HEK293T (cell line): Measurements from ENCODE around the gene KCNF1.
"Not testable (repeated sequence)": the region's sequence is repeated elsewhere in the genome, so short reads cannot be mapped to it uniquely, and the experiment has no call there.

Source experiments
- CTCF ChIA-PET: fragments of 350-600 bp; formaldehyde crosslinking; extraction: SDS; loops from one replicate; lab custom pipeline; 2021; ENCODE audit warnings: antibody characterized with exemption, inconsistent platforms; lab: Yijun Ruan, JAX
- POLR2A ChIA-PET: fragments of 350-600 bp; formaldehyde crosslinking; extraction: SDS; loops from one replicate; lab custom pipeline; 2020; ENCODE audit warnings: antibody characterized with exemption, inconsistent platforms; lab: Yijun Ruan, JAX
- DNase-seq: peaks from one replicate; pipeline ENCODE4 v3.0.0; 2012; ENCODE audit warnings: mixed read lengths; ENCODE audit errors: extremely low spot score
- ARNT ChIP-seq: fragments of 450-650 bp; IDR thresholded peaks from 2 replicates; pipeline ENCODE4 v1.6.1; 2017; ENCODE audit warnings: mild to moderate bottlenecking
- BHLHE40 ChIP-seq: fragments of 450-650 bp; IDR thresholded peaks from 2 replicates; pipeline ENCODE4 v1.6.1; 2016; ENCODE audit warnings: mild to moderate bottlenecking, moderate library complexity, borderline replicate concordance
- CTBP1 ChIP-seq: fragments of 450-650 bp; IDR thresholded peaks from 2 replicates; pipeline ENCODE4 v1.6.1; 2016; ENCODE audit warnings: borderline replicate concordance
- ELF4 ChIP-seq: fragments of 450-650 bp; IDR thresholded peaks from 2 replicates; pipeline ENCODE4 v1.6.1; 2017; ENCODE audit warnings: antibody characterized with exemption
- FOXA1 ChIP-seq: fragments of 450-650 bp; IDR thresholded peaks from 2 replicates; pipeline ENCODE4 v1.6.1; 2016; ENCODE audit warnings: mild to moderate bottlenecking
- FOXK2 ChIP-seq: fragments of 450-650 bp; IDR thresholded peaks from 2 replicates; pipeline ENCODE4 v1.6.1; 2016; ENCODE audit warnings: mild to moderate bottlenecking
- FOXM1 ChIP-seq: fragments of 450-650 bp; IDR thresholded peaks from 2 replicates; pipeline ENCODE4 v1.6.1; 2017; ENCODE audit warnings: mild to moderate bottlenecking, borderline replicate concordance
- HDGF ChIP-seq: fragments of 450-650 bp; IDR thresholded peaks from 2 replicates; pipeline ENCODE4 v1.6.1; 2017; ENCODE audit warnings: antibody characterized with exemption, borderline replicate concordance
- L3MBTL2 ChIP-seq: fragments of 450-650 bp; conservative IDR thresholded peaks from 2 replicates; pipeline ENCODE4 v1.6.1; 2016; ENCODE audit warnings: mild to moderate bottlenecking
- LEF1 ChIP-seq: fragments of 450-650 bp; IDR thresholded peaks from 2 replicates; pipeline ENCODE4 v1.6.1; 2017; ENCODE audit warnings: mild to moderate bottlenecking, borderline replicate concordance
- NFRKB ChIP-seq: fragments of 450-650 bp; IDR thresholded peaks from 2 replicates; pipeline ENCODE4 v1.6.1; 2016; ENCODE audit warnings: mild to moderate bottlenecking, moderate library complexity
- SP1 ChIP-seq: fragments of 450-650 bp; IDR thresholded peaks from 2 replicates; pipeline ENCODE4 v1.6.1; 2017
- SUZ12 ChIP-seq: fragments of 450-650 bp; IDR thresholded peaks from 2 replicates; pipeline ENCODE4 v1.6.1; 2016; ENCODE audit warnings: mild to moderate bottlenecking
- TARDBP ChIP-seq: fragments of 450-650 bp; IDR thresholded peaks from 2 replicates; pipeline ENCODE4 v1.6.1; 2016
- ZNF384 ChIP-seq: fragments of 450-650 bp; IDR thresholded peaks from 2 replicates; pipeline ENCODE4 v1.6.1; 2016
- TF ChIP-seq, protein P1 (sequence below): fragments of 450-650 bp; IDR thresholded peaks from 2 replicates; pipeline ENCODE4 v1.6.1; 2016

The KCNF1 gene

DNA sequence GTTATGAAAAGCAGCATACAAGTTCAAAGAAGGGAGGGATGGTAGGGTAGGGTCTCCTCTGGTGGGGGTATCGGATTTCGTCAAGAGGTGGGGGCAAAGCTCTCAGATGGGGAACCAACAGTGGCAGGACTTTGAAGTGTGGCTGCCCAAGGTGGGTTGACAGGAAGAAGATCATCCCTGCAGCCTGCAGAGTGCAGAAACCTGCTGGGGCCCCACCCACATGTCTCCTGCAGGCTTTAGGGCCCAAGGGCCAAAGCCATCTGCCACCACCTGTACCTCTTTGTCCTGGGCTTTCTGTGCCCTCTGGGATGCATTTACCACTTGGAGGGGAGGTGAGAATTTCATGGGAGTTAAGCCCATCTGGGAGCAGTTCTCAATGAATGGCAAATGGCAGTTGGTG is 42.7 kb downstream of the KCNF1 start:
- ChIA-PET CTCF (no interaction called here), POLR2A (no interaction called here)
- no peak for TF ChIP-seq FOXM1
- TF ChIP-seq SUZ12, result no peak
- TF ChIP-seq NFRKB, result no peak
- no peak for DNase-seq

DNA sequence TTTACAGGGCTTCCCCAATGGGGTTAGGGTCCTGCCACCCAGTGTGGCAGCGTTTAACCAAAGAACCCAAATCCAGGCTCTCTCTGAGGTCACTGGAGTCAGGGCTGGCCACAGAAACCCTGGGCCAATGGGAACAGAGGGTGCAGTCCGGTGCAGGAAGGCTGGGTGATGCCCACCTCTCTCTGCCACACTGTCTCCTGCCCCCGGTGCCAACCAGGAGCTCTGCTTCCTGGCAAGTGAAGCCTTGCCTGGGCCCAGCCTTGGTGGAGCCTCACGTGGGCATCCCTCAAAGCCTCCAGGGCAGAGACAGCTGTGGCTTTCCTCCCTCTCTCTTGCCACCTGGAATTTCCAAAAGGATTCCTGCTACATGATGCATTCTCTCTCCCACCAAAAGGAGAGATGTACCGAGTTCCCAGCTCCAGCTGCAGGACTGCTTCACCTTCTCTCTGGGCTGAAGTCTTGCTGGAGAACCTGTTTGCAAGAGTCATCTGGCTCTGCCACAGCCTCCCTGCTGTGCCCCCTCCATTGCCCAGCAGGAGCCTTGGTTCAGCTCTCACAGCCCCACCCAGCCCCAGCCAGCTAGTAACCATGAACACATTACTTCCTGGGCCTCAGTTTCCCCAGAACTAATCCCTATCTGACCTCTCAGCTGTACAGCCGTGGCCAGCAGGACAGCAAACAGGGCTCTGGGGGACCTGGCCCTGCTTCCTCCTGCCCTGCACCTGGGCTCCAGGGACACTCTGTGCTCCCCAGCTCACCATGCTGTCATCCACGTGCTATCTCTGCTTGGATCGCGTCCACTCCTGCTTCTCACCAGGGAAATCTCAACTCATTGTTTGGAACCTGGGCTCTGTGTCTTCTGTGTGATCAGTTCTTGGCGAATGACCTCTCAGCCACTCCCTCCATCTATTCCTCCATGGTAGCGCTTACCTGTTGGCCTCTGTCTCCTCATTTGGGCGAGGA is 43.4 kb downstream of the KCNF1 start:
- POLR2A ChIA-PET, result no interaction called here
- CTCF ChIA-PET, result no interaction called here
- DNase-seq, result no peak
- no peak for TF ChIP-seq ZNF384
- TF ChIP-seq L3MBTL2, result no peak
- no peak for TF ChIP-seq BHLHE40
- TF ChIP-seq ELF4, result no peak

DNA sequence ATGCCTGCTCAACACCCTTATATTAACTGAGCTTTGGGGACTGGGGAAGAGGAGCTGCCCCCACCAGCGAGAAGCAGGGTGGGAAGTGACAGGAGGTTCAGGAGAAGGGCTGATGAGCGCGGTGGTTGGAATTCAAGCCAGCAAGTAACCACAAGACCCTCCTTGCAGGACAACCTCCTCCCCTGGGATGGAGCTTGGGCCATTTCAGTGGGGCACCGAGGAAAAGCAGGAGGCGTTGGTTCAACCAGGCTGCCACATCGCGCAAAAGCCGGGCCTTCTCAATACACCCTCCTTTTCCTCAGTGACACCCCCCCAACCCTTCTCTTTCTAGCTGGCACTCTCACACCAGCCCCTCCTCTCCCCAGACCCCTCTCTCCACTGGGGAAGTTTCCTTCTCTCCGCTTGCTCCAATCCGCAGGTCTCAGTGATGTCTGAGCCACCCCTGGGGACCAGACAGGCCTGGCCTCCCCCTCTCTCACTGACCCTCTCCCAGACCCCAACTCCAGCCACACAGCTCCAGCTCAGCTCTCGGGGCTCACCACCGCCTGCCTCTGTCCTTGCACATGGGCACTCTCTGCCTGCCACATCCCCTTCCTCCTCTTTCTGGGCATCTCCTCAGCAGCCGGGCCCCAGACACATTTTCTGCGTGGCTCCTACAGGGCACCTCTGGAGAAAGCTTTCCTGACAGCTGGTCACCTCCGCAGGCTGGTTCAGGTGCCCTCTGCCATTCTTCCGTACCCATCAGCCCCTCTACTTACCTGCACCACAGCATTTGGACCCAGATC is 44.5 kb downstream of the KCNF1 start:
- no peak for DNase-seq
- CTCF ChIA-PET, result no interaction called here
- TF ChIP-seq, protein P1, sequence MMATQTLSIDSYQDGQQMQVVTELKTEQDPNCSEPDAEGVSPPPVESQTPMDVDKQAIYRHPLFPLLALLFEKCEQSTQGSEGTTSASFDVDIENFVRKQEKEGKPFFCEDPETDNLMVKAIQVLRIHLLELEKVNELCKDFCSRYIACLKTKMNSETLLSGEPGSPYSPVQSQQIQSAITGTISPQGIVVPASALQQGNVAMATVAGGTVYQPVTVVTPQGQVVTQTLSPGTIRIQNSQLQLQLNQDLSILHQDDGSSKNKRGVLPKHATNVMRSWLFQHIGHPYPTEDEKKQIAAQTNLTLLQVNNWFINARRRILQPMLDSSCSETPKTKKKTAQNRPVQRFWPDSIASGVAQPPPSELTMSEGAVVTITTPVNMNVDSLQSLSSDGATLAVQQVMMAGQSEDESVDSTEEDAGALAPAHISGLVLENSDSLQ, result no peak
- TF ChIP-seq FOXM1 (no peak), SUZ12 (no peak)
- POLR2A ChIA-PET, result no interaction called here

DNA sequence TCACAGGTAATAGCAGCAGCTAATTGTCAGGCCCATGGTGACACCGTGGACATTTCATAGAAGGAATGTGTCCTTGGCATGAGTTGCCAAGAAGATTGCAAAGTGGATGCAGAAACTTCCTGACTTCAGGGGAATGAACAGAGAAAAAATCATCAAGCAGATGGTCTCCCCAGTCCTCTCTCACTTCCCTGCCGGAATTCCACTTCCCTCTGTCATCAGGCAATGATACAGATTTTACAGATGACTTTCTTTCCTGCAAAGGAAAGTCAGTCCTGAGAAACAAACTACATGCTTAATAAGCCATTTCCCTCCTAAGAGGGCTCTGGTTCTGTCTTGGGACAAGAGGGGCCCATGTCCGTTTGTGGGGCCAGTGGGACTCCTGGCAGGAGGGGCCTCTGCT is 45.7 kb downstream of the KCNF1 start:
- TF ChIP-seq TARDBP, result no peak
- TF ChIP-seq FOXA1, result no peak
- TF ChIP-seq ARNT, result no peak
- ChIA-PET CTCF (no interaction called here), POLR2A (no interaction called here)

DNA sequence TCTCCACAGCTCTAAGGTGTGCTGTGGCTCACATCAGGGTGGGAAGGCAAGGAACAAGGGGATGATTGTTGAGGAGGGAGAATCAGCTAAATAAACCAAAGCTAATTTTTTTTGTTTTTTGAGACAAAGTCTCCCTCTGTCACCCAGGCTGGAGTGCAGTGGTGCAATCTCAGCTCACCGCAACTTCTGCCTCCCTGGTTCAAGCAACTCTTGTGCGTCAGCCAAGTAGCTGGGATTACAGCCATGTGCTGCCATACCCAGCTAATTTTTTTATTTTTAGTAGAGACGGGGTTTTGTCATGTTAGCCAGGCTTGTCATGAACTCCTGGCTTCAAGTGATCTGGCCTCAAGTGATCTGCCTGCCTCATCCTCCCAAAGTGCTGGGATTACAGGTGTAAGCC is 46.7 kb downstream of the KCNF1 start:
- DNase-seq, CTCF ChIA-PET, POLR2A ChIA-PET: not testable (repeated sequence)

More for the DNA sequence above, 45.7 kb downstream of the KCNF1 start:
- DNase-seq, result no peak

DNA sequence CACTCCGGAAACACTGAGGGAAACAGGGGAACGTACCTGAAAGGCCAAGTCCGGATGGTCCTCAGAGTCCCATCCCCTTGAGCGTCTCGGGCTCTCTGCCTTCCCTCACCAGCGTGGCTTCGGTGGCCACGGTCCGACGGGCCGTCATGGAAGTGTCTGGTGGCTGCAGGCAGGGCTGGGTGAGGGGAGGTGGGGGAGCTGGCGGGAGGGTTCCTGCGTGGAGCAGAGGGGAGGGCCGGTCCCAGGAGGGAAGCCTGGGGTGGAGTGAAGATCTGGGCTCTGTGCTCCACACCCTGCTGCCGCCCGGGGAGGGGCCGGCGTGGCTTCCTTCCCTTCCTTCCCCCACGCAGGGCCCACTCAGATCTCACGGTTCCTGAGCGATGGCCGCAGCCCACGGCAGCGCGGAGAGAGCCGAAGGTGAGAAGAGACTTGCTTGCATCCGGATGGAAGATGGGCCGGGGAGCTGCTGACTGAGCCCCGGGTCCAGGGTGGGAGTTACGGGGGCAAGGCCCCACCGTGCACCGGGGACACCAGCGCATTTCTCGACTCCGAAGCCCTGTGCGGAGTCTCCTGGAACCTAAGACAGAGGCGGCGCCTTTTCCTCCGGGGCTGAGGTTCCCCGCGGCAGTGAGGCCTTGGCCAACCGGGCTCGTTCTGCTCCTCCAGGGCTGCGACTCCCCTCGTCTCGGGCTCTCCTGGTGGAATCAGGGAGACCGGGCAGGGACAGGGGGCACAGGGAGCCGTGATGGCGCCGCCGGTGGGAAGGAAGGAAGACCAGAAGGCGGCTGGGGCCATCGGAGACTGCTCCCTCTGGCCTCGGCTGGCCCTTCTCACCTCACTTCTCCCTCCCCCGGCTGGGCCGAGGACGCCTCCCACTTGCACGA is 49.1 kb downstream of the KCNF1 start:
- POLR2A ChIA-PET, result no interaction called here
- CTCF ChIA-PET, result no interaction called here
- DNase-seq, result no peak
- TF ChIP-seq L3MBTL2 (no peak), FOXK2 (no peak), ARNT (no peak)

DNA sequence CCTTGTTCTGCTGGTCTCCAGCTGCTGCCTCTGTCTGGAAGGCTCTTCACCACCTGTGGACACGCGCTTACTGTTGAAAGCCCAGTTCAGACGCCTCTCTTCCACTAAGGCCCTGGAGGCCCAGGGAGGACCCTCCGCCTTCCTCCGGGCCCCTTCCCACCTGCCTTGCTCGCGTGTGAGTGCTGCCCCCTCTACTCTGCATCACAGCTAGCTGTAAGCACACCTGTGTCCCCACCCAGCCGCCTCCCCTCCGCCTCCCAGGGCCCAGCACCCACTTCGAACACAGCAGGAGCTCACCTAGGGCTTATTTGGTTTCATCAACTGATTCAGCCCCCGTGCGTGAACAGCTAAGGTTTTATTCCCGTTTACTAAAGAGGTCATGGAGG is 49.7 kb downstream of the KCNF1 start:
- ChIA-PET CTCF (no interaction called here), POLR2A (no interaction called here)
- TF ChIP-seq ARNT (no peak), FOXM1 (no peak), FOXK2 (no peak), SP1 (no peak), HDGF (no peak), ZNF384 (no peak), NFRKB (no peak), TARDBP (no peak), L3MBTL2 (no peak), FOXA1 (no peak)
- TF ChIP-seq, protein P1, result no peak
- DNase-seq, result no peak

DNA sequence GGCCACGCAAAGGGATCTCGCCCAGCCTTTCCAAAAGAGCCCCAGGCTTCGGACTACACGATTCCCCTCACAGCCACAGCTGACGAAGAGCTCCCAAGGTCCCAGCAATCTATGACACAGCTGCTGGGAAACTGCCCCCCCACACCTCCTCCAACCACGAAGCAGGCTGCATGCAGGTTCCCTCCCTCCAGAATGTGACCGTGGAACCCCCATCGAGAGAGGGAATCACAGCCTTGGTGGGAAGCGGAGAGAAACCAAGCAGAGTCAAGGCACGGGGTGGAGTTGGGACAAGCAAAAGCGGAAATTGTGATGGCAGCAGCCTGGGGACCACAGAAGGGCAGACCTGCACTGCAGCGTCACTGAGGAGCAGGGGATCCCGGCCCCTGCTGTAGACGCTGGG is 50.3 kb downstream of the KCNF1 start:
- POLR2A ChIA-PET, result no interaction called here
- no peak for DNase-seq
- TF ChIP-seq FOXK2 (no peak), L3MBTL2 (no peak), SP1 (no peak), ELF4 (no peak), FOXA1 (no peak), ARNT (no peak), FOXM1 (no peak), LEF1 (no peak), SUZ12 (no peak), ZNF384 (no peak), CTBP1 (no peak), HDGF (no peak), NFRKB (no peak), TARDBP (no peak), BHLHE40 (no peak)
- TF ChIP-seq, protein P1, result no peak
- CTCF ChIA-PET, result no interaction called here
